Coronary artery (tissue), 2 donors: ENCODE data around the gene ASS1.
"Not testable (repeated sequence)": the region's sequence is repeated elsewhere in the genome, so short reads cannot be mapped to it uniquely, and the experiment has no call there.

Experiments
- DNase-seq: peaks from one replicate; pipeline ENCODE4 v3.0.0-alpha.2; 2017; ENCODE audit warnings: low spot score
- H3K27ac ChIP-seq, 2 donors: fragments of 200-600 bp; sonication (generic); one replicate each; pipeline ENCODE4 v1.5.1; 2016 to 2019
- H3K4me3 ChIP-seq: fragments of 200-600 bp; sonication (generic); 2 replicates; pipeline ENCODE4 v1.5.1; 2016; ENCODE audit warnings: mild to moderate bottlenecking, moderate library complexity
- TF ChIP-seq, protein P1 (sequence below): fragments of 200-600 bp; sonication (generic); IDR thresholded peaks from one replicate; pipeline ENCODE4 v1.5.1; 2019; ENCODE audit warnings: antibody characterized with exemption

Gene ASS1

DNA sequence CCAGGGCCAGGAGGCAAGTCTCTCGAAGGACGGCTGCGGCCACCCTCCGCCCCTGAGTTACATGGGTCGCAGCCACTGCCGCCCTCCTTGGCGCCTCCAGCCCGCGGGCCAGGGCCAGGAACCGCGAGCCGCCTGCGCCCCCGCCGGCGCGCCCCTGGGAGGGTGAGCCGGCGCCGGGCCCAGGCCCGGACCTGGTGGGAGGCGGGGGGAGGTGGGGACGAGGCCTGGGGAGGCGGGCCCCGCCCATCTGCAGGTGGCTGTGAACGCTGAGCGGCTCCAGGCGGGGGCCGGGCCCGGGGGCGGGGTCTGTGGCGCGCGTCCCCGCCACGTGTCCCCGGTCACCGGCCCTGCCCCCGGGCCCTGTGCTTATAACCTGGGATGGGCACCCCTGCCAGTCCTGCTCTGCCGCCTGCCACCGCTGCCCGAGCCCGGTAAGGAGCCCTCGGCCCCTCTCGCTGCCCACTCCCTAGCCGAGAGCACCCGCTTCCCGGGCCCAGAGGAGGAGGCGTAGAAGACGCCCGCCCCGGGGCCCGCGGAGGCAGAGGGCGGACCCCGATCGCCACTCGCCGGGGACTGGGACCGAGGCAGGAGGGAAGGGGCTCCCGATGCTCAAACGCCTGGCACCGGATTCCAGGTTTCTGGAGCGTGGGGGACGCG is at the start of gene ASS1:
Gene ASS1 (plus strand): TSS at position 397 of the 657 bp plus-strand sequence. CDS start 7,268 bp downstream, outside the sequence.
- Histone ChIP-seq H3K4me3 (peak within 1 kb of the TSS; percentile 81), H3K27ac (peak within 1 kb of the TSS; percentile 83 to 88)
- DNase-seq = no peak
- TF ChIP-seq, protein P1, sequence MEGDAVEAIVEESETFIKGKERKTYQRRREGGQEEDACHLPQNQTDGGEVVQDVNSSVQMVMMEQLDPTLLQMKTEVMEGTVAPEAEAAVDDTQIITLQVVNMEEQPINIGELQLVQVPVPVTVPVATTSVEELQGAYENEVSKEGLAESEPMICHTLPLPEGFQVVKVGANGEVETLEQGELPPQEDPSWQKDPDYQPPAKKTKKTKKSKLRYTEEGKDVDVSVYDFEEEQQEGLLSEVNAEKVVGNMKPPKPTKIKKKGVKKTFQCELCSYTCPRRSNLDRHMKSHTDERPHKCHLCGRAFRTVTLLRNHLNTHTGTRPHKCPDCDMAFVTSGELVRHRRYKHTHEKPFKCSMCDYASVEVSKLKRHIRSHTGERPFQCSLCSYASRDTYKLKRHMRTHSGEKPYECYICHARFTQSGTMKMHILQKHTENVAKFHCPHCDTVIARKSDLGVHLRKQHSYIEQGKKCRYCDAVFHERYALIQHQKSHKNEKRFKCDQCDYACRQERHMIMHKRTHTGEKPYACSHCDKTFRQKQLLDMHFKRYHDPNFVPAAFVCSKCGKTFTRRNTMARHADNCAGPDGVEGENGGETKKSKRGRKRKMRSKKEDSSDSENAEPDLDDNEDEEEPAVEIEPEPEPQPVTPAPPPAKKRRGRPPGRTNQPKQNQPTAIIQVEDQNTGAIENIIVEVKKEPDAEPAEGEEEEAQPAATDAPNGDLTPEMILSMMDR = no peak

DNA sequence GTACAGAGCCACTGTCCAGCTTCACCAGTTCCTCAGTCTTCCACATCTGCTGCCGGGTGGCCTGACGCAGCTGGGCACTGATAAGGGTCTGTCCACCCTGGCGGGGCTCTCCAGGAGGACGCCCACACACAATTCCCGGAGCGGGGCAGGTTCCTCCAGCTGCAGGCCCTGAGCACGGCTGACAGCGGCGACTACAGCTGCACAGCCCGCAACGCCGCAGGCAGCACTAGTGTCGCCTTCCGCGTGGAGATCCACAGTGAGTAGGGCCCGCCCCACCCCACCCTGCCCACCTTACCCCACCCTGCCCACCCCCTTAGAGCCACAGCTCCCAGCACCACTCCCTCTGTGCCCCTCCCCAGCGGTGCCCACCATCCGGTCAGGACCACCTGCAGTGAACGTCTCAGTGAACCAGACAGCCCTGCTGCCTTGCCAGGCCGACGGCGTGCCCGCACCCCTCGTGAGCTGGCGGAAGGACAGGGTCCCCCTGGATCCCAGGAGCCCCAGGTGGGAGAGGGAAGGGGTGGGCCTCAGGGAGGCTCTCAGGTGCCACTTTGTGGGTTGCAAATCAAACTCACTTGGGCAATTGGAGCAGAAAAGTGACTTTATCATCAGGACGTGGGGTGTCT is 48.8 kb upstream of the ASS1 start:
- Histone ChIP-seq H3K4me3 (no peak overlapping the region), H3K27ac (no peak overlapping the region)
- TF ChIP-seq, protein P1 = no peak
- DNase-seq = no peak

DNA sequence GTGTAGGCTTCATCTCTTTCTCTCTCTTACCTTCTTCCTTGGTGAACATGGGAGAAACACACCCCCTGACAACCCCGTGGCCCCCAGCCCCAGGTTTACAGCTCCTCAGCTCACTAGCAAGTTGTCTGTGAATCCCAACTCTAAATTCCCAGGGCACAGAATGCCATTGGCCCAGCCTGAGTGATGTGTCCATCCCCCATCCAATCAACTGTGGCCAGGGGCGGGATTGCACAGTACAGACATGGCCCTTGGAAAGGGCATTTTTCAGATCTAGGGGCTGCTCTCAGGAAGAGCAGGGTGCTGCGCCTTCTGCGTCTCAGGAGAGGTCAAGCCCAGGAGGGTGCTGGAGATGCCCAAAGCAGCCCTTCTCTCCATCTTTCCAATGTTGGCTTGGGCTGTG is 48.2 kb upstream of the ASS1 start:
- H3K4me3 ChIP-seq = no peak overlapping the region
- no peak for DNase-seq
- TF ChIP-seq, protein P1 = no peak
- H3K27ac ChIP-seq = no peak overlapping the region

DNA sequence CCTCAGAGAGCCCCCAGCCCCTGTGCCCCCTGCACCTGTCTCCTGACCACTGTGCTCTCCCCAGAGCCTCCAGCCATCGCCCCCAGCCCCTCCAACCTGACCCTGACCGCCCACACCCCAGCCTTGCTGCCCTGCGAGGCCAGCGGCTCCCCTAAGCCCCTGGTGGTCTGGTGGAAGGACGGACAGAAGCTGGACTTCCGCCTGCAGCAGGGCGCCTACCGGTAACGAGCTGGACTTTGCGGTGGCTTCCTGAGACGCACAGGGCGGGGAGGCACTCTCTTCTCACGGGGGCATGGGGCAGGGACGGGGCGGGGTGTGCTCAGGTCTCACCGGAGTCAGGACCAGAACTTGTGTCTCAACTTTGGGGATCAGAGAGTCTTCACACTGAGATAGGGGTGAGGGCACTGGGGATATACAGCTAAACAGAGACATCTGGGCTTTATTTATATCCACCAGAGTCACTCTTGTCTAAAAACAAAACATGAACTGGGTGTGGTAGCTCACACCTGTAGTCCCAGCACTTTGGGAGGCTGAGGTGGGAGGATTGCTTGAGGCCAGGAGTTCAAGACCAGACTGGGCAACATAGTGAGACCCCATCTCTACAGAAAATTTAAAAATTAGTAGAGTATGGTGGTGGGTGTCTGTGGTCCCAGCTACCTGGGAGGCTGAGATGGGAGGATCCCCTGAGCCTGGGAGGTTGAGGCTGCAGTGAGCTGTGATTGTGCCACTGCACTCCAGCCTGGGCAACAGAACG is 46.1 kb upstream of the ASS1 start:
- no peak overlapping the region for H3K27ac ChIP-seq
- TF ChIP-seq, protein P1 = no peak
- DNase-seq = no peak
- H3K4me3 ChIP-seq = no peak overlapping the region

DNA sequence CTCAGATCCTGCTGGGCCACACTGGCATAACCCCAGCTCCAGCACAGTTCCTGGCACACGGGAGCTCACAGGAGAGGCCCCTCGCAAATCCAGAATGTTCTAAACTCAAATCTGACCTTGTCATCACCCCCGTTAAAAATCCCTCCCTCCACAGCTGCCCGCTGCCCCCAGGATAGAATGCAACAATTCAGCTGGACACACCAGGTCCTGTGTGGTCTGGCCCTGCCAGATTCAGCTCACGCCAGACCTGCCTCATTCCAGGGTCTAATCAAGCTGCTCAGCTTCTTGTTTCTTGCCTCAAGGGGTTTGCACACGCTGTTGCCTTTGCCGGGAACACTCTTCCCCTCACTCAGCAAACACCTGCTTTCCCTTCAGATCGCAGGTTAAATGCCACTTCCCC is 45.0 kb upstream of the ASS1 start:
- H3K4me3 ChIP-seq = no peak overlapping the region
- TF ChIP-seq, protein P1 = no peak
- DNase-seq = no peak
- no peak overlapping the region for H3K27ac ChIP-seq

DNA sequence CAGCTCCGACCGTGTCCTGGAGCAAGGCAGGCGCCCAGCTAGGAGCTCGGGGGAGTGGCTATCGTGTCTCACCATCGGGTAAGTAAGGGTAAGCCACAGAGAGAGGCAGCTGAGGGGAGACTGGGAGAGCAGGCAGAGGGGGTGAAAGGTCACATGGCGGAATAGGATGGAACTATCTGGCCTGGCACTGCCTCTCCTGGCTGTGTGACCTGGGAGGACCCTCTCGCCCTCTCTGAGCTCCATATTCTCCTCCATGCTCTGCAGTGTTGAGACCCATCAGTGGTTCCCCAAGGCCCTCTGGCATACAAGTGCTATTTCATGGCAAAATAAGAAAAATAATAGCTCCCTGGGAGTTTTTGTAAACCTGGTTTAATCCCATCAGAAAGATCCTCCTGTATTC is 43.9 kb upstream of the ASS1 start:
- no peak overlapping the region for H3K4me3 ChIP-seq
- H3K27ac ChIP-seq = no peak overlapping the region
- TF ChIP-seq, protein P1 = no peak
- DNase-seq = no peak

DNA sequence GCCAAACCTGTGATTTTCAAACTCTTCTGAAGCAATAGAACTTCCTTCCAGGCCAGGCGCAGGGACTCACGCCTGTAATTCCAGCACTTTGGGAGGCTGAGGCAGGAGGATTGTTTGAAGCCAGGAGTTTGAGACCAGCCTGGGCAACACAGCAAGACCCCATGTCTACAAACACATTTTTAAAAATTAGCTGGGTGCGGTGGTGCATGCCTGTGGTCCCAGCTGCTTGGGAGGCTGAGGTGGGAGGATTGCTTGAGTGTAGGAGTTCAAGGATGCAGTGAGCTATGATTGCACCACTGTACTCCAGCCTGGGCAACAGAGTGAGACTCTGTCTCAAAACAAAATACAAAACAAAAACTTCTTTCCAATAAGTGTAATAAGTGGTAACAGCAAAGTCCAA is 43.0 kb upstream of the ASS1 start:
- H3K4me3 ChIP-seq, H3K27ac ChIP-seq, DNase-seq: not testable (repeated sequence)
